NCI-H2107 (cell line): ENCODE data around the gene RFX3.

Experiments used
- DNase-seq: peaks from one replicate; lab custom pipeline; 2025; lab: John Stamatoyannopoulos, UW

Gene RFX3

DNA sequence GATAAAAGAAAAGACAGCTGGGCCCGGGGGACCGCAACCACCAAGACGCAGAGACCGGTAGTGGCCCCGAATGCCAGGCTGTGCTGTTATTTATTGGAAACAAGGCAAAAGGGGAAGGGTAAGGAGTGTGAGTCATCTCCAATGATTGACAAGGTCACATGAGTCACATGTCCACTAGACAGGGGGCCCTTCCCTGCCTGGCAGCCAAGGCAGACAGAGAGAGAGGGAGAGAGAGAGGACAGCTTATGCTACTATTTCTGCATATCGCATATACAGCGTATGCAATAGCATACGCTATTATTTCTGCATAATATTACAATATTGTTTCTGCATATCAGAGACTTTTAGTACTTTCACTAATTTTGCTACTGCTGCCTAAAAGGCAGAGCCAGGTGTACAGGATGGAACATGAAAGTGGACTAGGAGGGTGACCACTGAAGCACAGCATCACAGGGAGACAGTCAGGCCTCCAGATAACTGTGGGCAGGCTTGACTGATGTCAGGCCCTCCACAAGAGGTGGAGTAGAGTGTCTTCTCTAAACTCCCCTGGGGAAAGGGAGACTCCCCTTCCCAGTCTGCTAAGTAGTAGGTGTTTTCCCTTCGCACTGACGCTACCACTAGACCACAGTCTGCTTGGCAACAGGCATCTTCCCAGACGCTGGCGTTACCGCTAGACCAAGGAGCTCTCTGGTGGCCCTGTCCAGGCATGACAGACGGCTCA lies 50.3 kb downstream of the RFX3 start:
- DNase-seq: no peak

DNA sequence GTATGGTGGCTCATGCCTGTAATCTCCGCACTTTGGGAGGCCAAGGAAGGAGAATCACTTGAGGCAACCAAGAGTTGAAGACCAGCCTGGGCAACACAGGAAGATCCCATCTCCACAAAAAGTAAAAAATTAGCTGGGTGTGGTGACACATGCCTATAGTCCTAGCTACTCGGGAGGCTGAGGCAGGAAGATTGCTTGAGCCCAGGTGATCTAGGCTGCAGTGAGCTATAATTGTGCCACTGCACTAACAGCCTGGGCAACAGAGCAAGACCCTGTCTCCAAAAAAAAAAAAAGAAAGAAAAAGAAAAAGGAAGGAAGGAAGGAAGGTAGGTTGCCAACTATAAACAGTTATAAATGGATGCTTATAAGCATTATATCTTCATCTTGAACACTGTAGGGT lies 51.0 kb downstream of the RFX3 start:
- no peak for DNase-seq

DNA sequence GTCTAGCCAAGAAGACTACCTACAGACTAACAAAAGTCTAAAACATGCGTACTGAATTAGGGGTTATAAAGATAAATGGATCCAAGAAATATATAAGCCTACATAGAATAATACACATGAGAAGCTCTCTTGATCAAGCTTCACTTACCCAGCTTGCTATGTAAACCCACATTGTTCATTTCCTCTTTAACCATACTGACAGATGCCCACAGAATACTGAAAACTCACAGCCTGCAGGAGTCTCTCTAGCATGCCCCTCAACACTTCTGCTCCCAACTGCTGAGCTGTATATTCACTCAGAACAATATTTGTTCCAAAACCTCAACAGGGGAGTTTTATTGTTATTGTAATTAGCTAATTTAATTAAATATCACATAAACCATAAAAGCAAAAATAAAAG lies 52.4 kb downstream of the RFX3 start:
- DNase-seq: no peak

DNA sequence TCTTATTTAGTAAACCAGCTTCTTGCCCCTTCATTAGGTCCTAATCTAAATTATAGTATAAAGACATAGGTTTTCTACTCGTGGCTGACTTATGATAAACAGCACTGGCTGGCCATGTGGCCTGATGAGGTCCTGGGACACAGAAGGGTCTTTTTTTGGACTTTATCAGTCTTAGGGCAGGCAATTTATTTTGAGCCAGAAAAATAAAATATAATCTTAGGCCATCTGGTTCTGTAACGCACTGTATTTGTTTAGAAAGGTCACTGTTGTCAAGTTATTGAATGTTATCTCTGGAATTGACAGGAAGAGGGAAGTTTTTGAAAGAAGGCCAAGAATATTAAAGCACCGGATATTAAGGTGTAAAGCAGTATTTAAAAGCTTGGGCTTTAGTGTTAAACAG lies 53.9 kb downstream of the RFX3 start:
- no peak for DNase-seq

DNA sequence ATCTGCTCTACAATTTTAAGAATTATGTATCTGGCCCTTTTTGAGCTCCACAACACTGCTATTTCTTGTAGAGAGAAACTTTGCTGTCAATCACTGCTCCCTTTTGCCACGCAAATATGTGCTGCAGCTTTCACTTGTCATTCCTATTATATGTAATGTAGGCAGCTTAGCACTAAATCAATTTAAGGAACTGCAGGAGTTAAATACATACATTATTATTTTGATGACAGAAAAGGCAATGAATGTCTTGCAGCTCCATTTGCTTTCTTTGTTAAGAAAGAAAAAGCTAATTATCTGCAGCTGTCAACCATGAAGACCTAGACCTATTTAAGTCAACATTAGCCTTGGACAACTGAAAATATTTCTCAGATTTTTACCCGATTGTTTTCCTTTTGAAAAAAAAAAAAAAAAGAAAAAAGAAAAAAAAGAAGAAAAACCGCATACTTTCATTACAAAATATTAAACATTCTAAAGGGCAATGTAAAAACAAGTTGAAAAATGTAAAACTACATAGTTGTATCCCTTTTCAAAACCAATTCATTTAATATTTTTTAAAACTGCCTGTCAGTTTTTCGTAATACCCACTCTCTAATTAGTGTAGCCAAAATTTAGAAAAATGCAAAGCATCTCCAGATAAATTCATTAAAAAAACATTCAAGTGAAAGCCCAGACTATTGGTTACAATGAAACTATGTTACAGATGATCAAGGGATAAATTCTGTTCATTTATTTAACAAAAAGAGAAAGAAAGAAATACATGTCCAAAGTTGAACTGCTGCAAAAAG lies 57.2 kb downstream of the RFX3 start:
- DNase-seq: no peak

DNA sequence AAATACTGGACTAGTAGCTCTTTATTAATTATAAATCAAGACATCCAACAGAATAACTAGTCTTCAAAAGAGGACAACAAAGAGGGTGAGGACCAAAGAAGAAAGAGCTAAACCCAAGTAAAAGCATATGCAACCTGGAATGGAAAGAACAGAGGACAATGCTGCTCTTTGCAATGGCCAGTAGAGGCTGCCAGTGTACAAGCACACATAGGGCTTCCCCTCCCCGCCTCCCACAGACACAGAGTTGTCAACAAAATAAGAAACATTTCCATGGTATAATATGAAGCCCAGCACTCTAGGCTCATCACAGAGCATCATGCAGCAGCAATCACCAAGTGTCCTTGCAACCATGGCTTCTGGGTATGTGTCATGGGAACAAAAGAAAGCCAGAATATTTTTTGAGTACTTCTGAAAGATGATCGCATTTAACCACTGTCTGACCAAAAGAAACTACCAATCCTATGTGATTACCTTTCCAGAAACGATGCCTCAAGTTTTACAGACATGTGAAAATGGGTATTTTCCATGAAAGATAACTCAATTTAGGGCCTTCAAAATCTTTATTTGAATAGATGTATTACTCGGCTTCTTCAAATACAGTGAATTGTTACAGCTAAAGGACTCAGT lies 58.1 kb downstream of the RFX3 start:
- DNase-seq: peak; percentile 47

DNA sequence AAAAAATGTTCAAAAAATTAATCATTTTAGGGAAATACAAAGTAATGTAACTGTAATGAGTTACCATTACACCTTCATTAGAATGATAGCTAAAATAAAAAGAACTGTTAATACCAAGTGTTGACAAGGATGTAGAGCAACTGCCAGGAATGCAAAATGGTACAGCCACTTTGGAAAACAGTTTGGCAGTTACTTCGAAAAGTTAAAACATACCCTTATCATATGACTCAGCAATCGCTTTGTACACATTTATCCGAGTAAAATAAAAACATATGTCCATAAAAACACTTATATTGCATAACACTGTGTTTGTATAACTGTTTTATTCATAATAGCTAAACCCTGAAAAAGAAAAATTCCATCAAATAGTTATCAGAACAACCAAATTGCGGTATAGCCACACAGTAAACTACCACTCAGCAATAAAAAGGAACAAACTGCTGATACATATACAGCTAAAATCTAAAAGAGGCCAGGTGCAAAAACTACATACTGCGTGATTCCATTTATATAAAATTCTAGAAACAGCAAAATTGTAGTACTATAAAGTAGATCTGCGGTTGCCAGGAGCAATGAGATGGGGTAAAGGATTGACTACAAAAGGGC lies 61.7 kb downstream of the RFX3 start:
- DNase-seq: no peak

DNA sequence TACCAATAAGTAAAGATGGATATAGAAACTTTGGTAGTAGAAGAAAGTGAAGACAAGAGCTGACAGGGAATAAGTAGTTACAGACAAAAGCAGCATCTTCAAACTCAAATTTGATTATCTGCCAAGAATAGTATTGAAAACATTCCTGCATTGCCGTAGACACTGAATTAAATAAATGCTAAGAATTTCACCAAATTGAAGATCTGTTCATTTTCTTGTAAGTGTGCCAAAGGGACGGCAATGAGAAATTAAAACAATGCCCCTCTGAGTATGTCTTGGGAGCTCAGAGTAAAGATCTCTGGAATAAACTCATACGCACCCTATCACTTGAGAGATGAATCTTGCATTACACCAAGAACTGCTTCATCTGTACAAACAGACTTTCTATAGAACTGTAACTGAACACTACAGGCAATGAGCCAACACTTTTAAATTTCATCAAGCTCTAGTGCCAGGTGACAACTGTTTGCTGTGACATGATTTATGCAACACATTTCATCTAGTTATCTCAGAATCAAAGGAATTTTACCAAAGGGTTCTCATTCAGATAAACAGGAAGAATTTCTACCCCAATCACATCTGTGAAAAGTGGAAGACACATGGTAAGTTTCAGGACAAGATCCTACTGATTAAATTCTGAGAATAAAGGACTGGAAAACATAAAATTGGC lies 66.9 kb downstream of the RFX3 start:
- DNase-seq: no peak

DNA sequence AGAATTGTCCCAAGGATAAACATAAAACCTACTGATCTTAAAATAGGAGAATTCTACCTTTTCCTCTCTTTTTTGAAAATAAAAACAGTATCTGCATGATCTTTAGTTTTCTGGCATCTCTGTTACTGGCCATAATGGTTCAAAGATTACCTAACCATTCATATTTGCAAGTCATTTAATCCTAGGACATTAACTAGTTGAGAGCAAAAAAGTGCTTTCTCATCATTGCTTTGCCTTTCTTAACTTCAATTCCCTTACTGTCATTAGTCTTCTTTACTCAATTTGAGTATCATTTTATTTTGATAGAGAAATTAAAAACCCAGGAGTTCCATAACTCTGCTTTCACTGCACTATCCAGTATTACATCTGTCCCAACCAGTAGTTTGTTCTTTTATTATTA lies 68.6 kb downstream of the RFX3 start:
- DNase-seq: no peak

DNA sequence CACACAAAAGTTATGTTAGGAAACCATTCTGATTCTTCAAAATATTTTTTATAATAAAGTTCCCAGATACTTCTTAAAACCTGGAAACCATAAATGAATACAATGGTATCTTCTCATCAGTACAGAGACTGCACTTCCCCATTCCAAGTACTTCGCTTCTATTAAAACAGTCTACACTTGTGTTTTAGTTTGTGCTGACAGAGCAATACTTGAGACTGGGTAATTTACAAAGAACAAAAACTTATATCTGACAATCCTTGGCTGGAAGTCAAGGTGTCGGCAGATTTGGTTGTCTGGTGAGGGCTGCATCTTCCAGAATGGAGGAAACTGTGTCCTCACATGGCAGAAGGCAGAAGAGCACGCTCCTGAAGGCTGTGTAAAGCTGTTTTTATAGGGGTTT lies 70.1 kb downstream of the RFX3 start:
- no peak for DNase-seq

DNA sequence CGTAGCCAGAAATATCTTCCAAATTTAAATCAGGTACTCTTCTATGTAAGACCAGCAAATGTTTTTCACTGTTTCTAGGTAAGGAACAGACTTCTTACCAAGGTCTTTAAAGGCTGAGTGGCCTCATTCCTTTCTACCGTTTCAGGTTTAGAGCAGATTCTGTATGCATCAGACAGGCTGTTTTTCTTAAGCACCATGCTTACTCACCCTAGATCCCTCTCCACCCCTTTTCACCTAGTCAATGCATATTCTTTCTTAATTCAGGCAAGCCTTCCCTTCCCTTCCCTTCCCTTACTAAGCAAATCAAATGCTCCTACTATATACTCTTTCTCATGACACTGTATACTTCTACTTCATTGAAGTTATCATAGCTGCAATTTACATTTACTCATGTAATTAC lies 70.7 kb downstream of the RFX3 start:
- no peak for DNase-seq

DNA sequence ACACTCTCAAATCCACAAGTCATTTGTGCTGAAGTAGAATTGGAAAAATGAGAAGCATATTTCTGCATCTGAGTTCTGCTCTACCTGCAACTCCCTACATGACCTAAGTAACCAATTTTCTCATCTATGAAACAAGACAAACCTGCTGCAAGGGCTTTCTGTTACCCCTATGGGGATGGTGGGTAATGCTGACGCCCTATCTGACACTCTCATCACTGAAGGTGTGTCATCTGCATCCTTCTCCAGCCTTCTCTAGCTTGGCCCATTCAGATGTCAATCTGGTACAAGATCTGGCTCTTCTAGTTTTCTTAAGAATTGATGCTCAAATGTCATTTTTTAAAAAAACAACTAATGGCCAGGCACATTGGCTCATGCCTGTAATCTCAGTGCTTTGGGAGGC lies 73.8 kb downstream of the RFX3 start:
- DNase-seq: no peak

DNA sequence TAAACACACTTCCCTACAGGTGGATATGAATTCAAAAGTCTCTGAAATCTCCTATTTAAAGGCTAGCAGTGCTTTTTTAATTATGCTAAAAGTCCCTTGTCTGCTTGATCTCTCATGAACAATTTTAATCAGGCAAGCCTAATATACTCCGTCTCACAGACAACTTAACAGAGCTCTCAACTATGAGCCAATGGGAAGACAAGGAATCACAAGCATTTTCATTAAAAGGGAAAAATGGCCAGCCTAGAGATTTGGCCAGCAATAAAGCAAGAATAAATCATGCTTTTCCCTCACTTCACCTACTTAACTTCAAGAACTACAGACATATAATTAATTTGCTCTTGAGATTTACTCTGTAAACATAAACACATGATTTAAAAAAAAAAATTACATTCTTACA lies 78.0 kb downstream of the RFX3 start:
- no peak for DNase-seq

DNA sequence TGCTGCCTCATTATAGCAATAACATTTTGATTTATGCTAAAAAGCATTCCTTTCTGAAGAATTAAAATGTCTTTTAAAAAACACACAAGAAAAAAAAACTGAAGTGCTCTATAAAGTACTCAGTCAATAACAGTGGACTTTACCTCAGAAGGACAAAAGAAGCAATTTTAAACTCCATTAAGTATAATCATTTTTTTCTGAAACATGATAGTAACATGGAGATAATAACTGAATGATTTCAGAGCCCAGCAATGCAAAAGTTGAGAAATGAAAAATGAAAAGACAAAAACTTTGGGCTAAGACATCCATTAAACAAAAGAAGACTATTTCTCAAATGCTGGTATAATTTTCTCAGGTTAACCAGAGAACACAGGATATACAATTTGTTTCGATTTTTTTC lies 78.7 kb downstream of the RFX3 start:
- no peak for DNase-seq

DNA sequence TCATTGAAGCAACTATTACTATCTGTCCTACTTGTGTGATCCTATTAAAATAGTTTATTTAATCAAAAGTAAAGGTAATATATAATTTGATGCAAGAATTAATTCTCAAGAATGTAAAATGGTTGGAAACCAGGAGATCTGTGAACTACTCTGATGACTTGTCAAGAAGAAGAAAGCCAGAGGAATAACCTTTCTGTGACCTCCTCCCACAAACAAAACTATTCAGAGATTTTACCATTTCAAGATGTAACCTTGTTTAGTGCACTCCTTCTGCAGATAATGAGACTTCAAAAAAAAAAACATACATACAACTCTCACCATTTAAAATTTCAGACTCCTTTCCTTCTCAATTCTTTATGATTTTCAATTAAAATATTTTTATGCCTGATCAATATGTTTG lies 79.5 kb downstream of the RFX3 start:
- no peak for DNase-seq

DNA sequence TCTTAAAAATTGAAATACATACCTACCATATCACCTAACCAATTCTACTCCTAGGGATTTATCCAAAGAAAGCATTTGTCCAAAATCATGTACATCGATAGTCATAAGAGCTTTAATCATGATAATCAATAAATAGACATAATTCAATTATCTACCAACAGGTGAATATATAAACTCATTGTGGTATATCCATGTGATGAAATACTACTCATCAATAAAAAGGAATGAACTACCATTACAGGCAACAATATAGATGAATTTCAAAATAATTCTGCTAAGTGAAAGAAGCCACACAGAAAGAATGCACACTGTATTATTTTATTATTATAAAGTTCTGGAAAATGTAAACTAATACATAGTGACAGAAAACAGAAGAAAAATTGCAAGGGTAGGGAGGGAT lies 81.8 kb downstream of the RFX3 start:
- DNase-seq: no peak

DNA sequence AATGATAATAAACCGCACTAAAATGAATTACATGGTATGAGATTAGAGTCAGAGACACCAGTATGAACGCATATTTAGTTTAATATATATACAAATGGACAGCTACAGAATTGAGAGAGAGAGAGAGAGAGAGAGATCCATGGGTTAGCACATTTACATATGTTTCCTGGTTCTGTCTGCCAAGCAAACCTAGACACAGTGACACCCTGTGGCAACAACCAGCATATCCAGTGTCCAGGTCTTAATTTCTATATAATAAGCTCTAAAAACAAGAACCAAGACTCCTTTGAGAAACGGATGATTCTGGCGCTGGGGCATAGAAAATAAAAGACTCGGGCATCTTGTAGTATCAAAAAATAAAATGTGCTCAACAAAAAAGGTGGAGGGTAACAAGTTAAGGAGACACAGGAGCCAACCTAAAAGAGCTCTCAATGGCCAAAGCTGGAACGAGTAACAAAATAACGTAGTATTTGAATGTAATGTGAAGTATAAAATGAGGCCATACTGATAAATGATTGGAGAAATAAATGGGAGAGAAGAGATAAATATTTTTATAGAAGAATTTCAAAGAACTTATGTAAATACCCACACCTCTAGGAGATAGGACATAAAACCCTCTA lies 84.5 kb downstream of the RFX3 start:
- no peak for DNase-seq

DNA sequence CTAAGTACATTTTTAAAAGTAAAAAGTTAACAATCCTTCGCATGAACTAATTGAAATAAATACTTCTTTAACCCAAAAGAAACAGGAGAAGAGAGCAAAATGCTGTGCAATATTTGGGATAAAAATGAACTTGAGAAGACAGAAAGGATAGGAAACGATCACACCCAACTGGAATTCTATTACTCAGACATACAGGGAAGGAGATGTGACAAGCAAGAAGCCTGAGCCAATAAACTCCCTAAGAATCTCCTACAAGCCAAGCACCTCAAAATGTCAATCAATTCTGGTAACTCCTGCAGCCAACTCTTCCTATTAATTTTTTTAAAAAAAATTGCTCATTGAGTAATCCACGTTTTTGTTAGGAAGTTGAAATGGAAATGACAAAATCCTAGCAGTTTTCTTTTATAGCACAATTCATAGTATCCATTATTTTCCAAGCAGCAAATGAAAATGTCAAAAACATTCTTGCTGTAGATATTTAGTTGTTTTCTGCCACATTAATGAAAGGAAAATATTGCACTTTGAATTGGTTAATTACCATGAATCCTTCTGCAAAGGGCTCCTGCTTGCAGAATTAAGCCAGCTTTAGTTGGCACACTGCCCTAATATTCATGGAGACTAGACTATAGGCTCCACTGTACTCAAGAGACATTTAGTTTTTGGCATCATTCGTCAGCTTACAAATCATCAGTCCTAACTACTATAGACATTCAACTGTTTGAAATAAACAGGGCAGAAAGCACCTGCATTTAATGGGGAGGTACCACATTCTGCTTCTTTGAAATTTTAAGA lies 89.0 kb downstream of the RFX3 start:
- DNase-seq: no peak

DNA sequence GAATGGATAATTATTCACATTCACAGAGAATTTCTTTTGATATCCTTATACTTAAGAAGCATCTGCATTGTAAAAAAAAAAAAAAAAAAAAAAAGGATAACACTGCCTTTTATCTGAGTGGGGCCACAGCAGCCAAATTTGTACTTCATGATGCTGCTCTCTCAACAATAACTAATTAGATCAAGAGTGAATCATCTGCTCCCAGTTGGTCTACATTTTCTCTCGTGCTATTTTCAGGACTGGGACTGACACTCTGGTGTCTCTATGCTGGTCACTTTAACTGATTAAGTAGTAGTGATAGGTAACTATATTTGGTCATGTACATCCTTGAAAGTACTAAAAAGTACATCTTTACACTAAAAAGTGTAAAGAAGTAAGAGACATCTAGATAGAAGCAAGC lies 90.1 kb downstream of the RFX3 start:
- DNase-seq: no peak

DNA sequence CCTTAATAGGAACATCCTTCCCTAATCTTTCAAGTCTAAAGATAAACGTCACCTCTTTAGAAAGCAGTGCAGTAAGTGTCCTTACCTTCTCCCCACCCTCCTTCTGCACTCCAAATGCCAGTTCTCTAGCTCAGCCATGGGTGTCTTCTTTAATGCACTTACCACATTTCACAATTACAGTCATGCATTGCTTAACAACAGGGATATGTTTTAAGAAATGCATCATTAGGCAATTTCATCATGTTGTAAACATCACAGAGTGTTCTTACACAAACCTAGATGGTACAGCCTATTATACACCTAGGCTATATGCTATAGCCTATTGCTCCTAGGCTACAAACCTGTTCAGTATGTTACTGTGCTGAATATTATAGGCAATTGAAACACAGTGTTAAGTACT lies 91.2 kb downstream of the RFX3 start:
- no peak for DNase-seq

DNA sequence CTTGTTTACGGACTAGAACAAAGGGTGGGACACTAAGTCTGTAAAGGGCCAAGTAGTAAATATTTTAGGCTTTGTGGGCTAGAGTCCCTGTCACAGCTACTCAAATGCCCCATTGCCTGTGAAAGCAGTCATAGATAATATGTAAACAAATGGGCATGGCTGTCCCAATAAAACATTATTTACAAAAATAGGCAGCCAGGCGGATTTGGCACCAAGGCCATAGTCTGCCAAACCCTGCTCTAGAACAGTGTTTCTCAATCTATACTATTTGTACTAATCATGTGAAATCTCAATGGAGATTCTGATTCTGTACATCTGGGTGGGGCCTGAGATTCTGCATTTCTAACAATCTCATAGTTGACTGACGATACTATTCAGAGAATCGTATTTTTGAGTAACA lies 92.0 kb downstream of the RFX3 start:
- no peak for DNase-seq
